Natural killer cell (primary cell): ENCODE results near the gene ALDH1A2. TPM values are rescaled to one million over a fixed set of nuclear protein-coding genes. Genes with fewer than 3 reads are reported as not detected.

Source experiments
- ATAC-seq, 3 donors: fragments of 150-1000 bp in 2 of 3; fragments of 200-7000 bp in 1 of 3; cut with Tn5 transposase; 1 replicate in 1 of 3; 2 replicates in 2 of 3; pipeline ENCODE4 v1.10.0; 2021; ENCODE audit warnings: mild to moderate bottlenecking in 2 of 3, moderate library complexity in 2 of 3
- DNase-seq, 2 donors: peaks; one replicate each; pipeline versions ENCODE4 v3.0.0 to v3.0.0-alpha.2; 2013 to 2021; ENCODE audit warnings: mixed read lengths in 1 of 2
- H3K27ac ChIP-seq: one replicate; pipeline ENCODE4 v1.5.1; 2013; ENCODE audit warnings: mild to moderate bottlenecking, low read length
- H3K27me3 ChIP-seq: one replicate; pipeline ENCODE4 v1.6.1; 2013; ENCODE audit warnings: low read length; ENCODE audit not compliant: control insufficient read depth, insufficient read depth
- H3K36me3 ChIP-seq: one replicate; pipeline ENCODE4 v1.6.1; 2013; ENCODE audit warnings: low read length; ENCODE audit not compliant: control insufficient read depth, insufficient read depth
- H3K4me1 ChIP-seq: one replicate; pipeline ENCODE4 v1.6.1; 2013; ENCODE audit warnings: low read length; ENCODE audit not compliant: control insufficient read depth, insufficient read depth
- H3K4me3 ChIP-seq: one replicate; pipeline ENCODE4 v1.5.1; 2013; ENCODE audit warnings: low read length
- H3K9me3 ChIP-seq: one replicate; pipeline ENCODE4 v1.6.1; 2013; ENCODE audit warnings: low read length; ENCODE audit not compliant: control insufficient read depth, insufficient read depth
- H3K27ac Mint-ChIP-seq, 2 donors: one replicate each; pipeline ENCODE4 v1.8.0; 2022; ENCODE audit warnings: mild to moderate bottlenecking in 2 of 2, mixed read lengths in 2 of 2, moderate library complexity in 1 of 2
- H3K27me3 Mint-ChIP-seq, 2 donors: one replicate each; pipeline ENCODE4 v1.8.0; 2022; ENCODE audit warnings: low read depth in 2 of 2, mixed read lengths in 2 of 2
- H3K36me3 Mint-ChIP-seq: one replicate; pipeline ENCODE4 v1.8.0; 2022; ENCODE audit warnings: mixed read lengths
- H3K4me1 Mint-ChIP-seq, 2 donors: one replicate each; pipeline ENCODE4 v1.8.0; 2022; ENCODE audit warnings: mixed read lengths in 2 of 2
- H3K4me3 Mint-ChIP-seq: one replicate; pipeline ENCODE4 v1.8.0; 2022; ENCODE audit warnings: mild to moderate bottlenecking, moderate library complexity, mixed read lengths
- H3K9me3 Mint-ChIP-seq, 2 donors: one replicate each; pipeline ENCODE4 v1.8.0; 2022; ENCODE audit warnings: mixed read lengths in 2 of 2
- CTCF ChIP-seq: fragments of 200-600 bp; IDR thresholded peaks from one replicate; pipeline ENCODE4 v1.8.0; 2022; ENCODE audit warnings: antibody characterized with exemption
- WGBS: methylation state at CpG from one replicate; pipeline ENCODE4 v1.1.7; 2013; ENCODE audit warnings: missing lambda C conversion rate; ENCODE audit not compliant: insufficient coverage; 5-methylcytosine and 5-hydroxymethylcytosine counted together
- intact Hi-C: fragments of 100-400 bp; cut with micrococcal nuclease; formaldehyde crosslinking; loops from one replicate; pipeline ENCODE4 v1.14.2; 2022
- total RNA-seq, 4 donors: library from RNA; stranded (reverse); fragments of 120-200 nt in 1 of 4; gene quantifications; one replicate each; pipeline versions ENCODE4 v1.2.3 to v1.2.4, GENCODE V29; 2013 to 2022

Gene ALDH1A2
- total RNA-seq, 3 donors from 2014 or later (not counting 1 experiment from before 2014, with no cell fraction given): 0.73 to 3.6 (median 2.8) TPM

- WGBS: 89% methylated on average over 2 of the region's 2 CpGs
- Mint-ChIP-seq H3K9me3 (no peaks in the 10 kb centered on the region), H3K4me3 (no peak overlapping the region), H3K27me3 (peaks cover 30 to 69% of the 10 kb centered on the region in 2 donors), H3K27ac (no peak overlapping the region), H3K36me3 (no peaks in the 10 kb centered on the region), H3K4me1 (no peaks in the 10 kb centered on the region)
- no peaks in the 10 kb centered on the region for H3K9me3 ChIP-seq
- ATAC-seq (no peak), DNase-seq (no peak)
- H3K27me3 ChIP-seq: peaks cover 9% of the 10 kb centered on the region
- H3K4me1 ChIP-seq: no peaks in the 10 kb centered on the region
- intact Hi-C loops: no loop called here
- no peak overlapping the region for H3K4me3 ChIP-seq
- H3K27ac ChIP-seq: no peak overlapping the region
- no peak for TF ChIP-seq CTCF
- H3K36me3 ChIP-seq: no peaks in the 10 kb centered on the region
Measured at GRCh38 chr15:58044551-58044950, 21.0 kb downstream of the ALDH1A2 start.

GRCh38 chr15:58043192-58043903, 22.2 kb downstream of the ALDH1A2 start:
- no peaks in the 10 kb centered on the region for H3K36me3 Mint-ChIP-seq
- 9% methylated on average over 4 of the region's 5 CpGs for WGBS
- no peaks in the 10 kb centered on the region for H3K9me3 Mint-ChIP-seq
- Histone ChIP-seq H3K27me3 (peaks cover 9% of the 10 kb centered on the region), H3K9me3 (no peaks in the 10 kb centered on the region), H3K36me3 (no peaks in the 10 kb centered on the region), H3K4me3 (no peak overlapping the region), H3K4me1 (no peaks in the 10 kb centered on the region), H3K27ac (no peak overlapping the region)
- peaks cover 30 to 69% of the 10 kb centered on the region in 2 donors for H3K27me3 Mint-ChIP-seq
- intact Hi-C loops: no loop called here
- DNase-seq (peak in 1 of 2 donors; percentile 59), ATAC-seq (peak in 2 of 3 donors; percentile 54 to 68)
- peak; percentile 72 for TF ChIP-seq CTCF
- H3K4me3 Mint-ChIP-seq: no peak overlapping the region
- no peaks in the 10 kb centered on the region for H3K4me1 Mint-ChIP-seq
- no peak overlapping the region for H3K27ac Mint-ChIP-seq

GRCh38 chr15:58042006-58042405, 23.5 kb downstream of the ALDH1A2 start:
- Histone ChIP-seq H3K27me3 (peaks cover 11% of the 10 kb centered on the region), H3K4me1 (no peaks in the 10 kb centered on the region), H3K27ac (no peak overlapping the region), H3K4me3 (no peak overlapping the region), H3K9me3 (no peaks in the 10 kb centered on the region), H3K36me3 (no peaks in the 10 kb centered on the region)
- H3K4me1 Mint-ChIP-seq: no peaks in the 10 kb centered on the region
- no peaks in the 10 kb centered on the region for H3K9me3 Mint-ChIP-seq
- peaks cover 31 to 67% of the 10 kb centered on the region in 2 donors for H3K27me3 Mint-ChIP-seq
- DNase-seq (no peak), ATAC-seq (no peak)
- H3K4me3 Mint-ChIP-seq: no peak overlapping the region
- intact Hi-C loops: no loop called here
- WGBS: 65% methylated on average over 2 of the region's 3 CpGs
- no peaks in the 10 kb centered on the region for H3K36me3 Mint-ChIP-seq
- no peak overlapping the region for H3K27ac Mint-ChIP-seq
- no peak for TF ChIP-seq CTCF

GRCh38 chr15:58040150-58040549, 25.4 kb downstream of the ALDH1A2 start:
- H3K27ac Mint-ChIP-seq: no peak overlapping the region
- H3K36me3 Mint-ChIP-seq: no peaks in the 10 kb centered on the region
- Histone ChIP-seq H3K9me3 (no peaks in the 10 kb centered on the region), H3K4me1 (no peaks in the 10 kb centered on the region), H3K27me3 (peaks cover 11% of the 10 kb centered on the region), H3K27ac (no peak overlapping the region), H3K4me3 (no peak overlapping the region), H3K36me3 (no peaks in the 10 kb centered on the region)
- DNase-seq (no peak), ATAC-seq (no peak)
- intact Hi-C loops: no loop called here
- WGBS: 83% methylated on average over 6 of the region's 6 CpGs
- H3K9me3 Mint-ChIP-seq: no peaks in the 10 kb centered on the region
- H3K27me3 Mint-ChIP-seq: peaks cover 35 to 56% of the 10 kb centered on the region in 2 donors
- no peak for TF ChIP-seq CTCF
- no peaks in the 10 kb centered on the region for H3K4me1 Mint-ChIP-seq
- H3K4me3 Mint-ChIP-seq: no peak overlapping the region
